Duodenal mucosa (tissue), 2 donors: ENCODE results near the gene MBOAT2.

Source experiments
- H3K27ac ChIP-seq: one replicate; pipeline ENCODE4 v1.7.0; 2013; ENCODE audit warnings: low read depth, low read length
- H3K27me3 ChIP-seq, 2 donors: one replicate each; pipeline ENCODE4 v1.7.0; 2013; ENCODE audit warnings: low read length in 2 of 2, control low read depth in 1 of 2; ENCODE audit not compliant: insufficient read depth in 2 of 2, control insufficient read depth in 1 of 2
- H3K36me3 ChIP-seq, 2 donors: one replicate each; pipeline ENCODE4 v1.7.0; 2013; ENCODE audit warnings: low read length in 2 of 2, control low read depth in 1 of 2; ENCODE audit not compliant: insufficient read depth in 2 of 2, control insufficient read depth in 1 of 2
- H3K4me1 ChIP-seq, 2 donors: one replicate each; pipeline ENCODE4 v1.7.0; 2013; ENCODE audit warnings: low read length in 2 of 2, control low read depth in 1 of 2; ENCODE audit not compliant: insufficient read depth in 2 of 2, control insufficient read depth in 1 of 2
- H3K4me3 ChIP-seq, 2 donors: one replicate each; pipeline ENCODE4 v1.7.0; 2013; ENCODE audit warnings: low read length in 2 of 2, low read depth in 1 of 2
- H3K9ac ChIP-seq, 2 donors: one replicate each; pipeline ENCODE4 v1.7.0; 2013; ENCODE audit warnings: low read length in 2 of 2, low read depth in 1 of 2
- H3K9me3 ChIP-seq, 2 donors: one replicate each; pipeline ENCODE4 v1.7.0; 2013; ENCODE audit warnings: low read length in 2 of 2, control low read depth in 1 of 2; ENCODE audit not compliant: control insufficient read depth in 1 of 2

The MBOAT2 gene

GRCh38 chr2:8965216-8965969 is 38.1 kb downstream of the MBOAT2 start:
- no peaks in the 10 kb centered on the region for H3K4me1 ChIP-seq

GRCh38 chr2:8962890-8963289 is 40.6 kb downstream of the MBOAT2 start:
- H3K27me3 ChIP-seq = no peaks in the 10 kb centered on the region
- H3K4me3 ChIP-seq = no peak overlapping the region
- no peaks in the 10 kb centered on the region for H3K36me3 ChIP-seq
- no peak overlapping the region for H3K9ac ChIP-seq
- no peak overlapping the region for H3K27ac ChIP-seq
- no peaks in the 10 kb centered on the region for H3K9me3 ChIP-seq
- no peaks in the 10 kb centered on the region for H3K4me1 ChIP-seq

More at GRCh38 chr2:8965216-8965969, 38.1 kb downstream of the MBOAT2 start:
- no peak overlapping the region for H3K4me3 ChIP-seq
- no peaks in the 10 kb centered on the region for H3K36me3 ChIP-seq
- no peak overlapping the region for H3K27ac ChIP-seq
- H3K27me3 ChIP-seq = no peaks in the 10 kb centered on the region
- H3K9ac ChIP-seq = no peak overlapping the region
- H3K9me3 ChIP-seq = no peaks in the 10 kb centered on the region

GRCh38 chr2:8957628-8958027 is 45.9 kb downstream of the MBOAT2 start:
- H3K4me3 ChIP-seq = no peak overlapping the region

DNA sequence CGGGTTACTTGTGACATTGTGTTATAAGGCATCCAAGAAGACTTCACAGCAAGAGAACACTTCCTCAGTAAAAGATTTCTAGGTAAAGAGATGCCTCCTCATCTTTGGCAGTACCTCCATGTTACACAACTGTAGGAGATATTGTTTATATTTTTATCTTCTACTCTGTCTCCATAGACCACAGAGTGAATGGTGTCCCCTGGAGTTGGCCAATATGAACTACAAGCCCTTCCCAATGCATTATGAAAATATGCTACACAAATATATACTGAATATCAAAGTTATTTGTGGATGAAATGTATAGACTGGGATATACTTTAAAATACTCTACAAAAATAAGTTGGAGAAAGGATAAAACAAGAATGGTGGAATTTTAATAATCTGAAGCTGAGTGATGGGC is 46.7 kb downstream of the MBOAT2 start:
- Histone ChIP-seq H3K9me3 (peaks cover 3 to 8% of the 10 kb centered on the region in 2 donors), H3K9ac (no peak overlapping the region), H3K4me1 (no peaks in the 10 kb centered on the region), H3K4me3 (no peak overlapping the region), H3K27ac (no peak overlapping the region), H3K36me3 (no peaks in the 10 kb centered on the region), H3K27me3 (no peaks in the 10 kb centered on the region)

More at GRCh38 chr2:8957628-8958027, 45.9 kb downstream of the MBOAT2 start:
- no peaks in the 10 kb centered on the region for H3K4me1 ChIP-seq
- no peak overlapping the region for H3K27ac ChIP-seq
- H3K36me3 ChIP-seq = no peaks in the 10 kb centered on the region
- no peak overlapping the region for H3K9ac ChIP-seq
- no peaks in the 10 kb centered on the region for H3K27me3 ChIP-seq
- peaks cover 3 to 8% of the 10 kb centered on the region in 2 donors for H3K9me3 ChIP-seq

DNA sequence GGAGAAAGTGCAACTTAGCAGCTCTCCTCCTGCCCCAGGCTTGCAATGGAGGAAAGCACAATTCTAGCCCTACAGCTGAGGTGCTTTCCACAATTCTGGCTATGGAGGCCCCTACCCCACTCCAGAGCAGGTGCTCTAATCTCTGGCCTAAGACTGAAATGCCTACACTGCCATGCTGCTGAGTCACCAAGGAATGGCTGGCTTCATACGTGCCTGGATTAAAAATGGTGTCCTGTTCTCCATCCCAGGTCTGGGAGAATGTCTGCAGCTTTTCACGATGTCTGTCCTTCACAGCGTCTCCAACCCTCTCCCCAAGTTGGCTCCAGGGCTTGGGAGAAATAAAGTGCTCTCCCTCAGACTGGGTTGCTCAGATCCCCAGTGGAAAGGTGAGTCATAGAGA is 48.5 kb downstream of the MBOAT2 start:
- Histone ChIP-seq H3K27me3 (no peaks in the 10 kb centered on the region), H3K27ac (no peak overlapping the region), H3K4me3 (no peak overlapping the region), H3K9me3 (peaks cover 3 to 8% of the 10 kb centered on the region in 2 donors), H3K36me3 (no peaks in the 10 kb centered on the region), H3K4me1 (no peaks in the 10 kb centered on the region), H3K9ac (no peak overlapping the region)

- no peaks in the 10 kb centered on the region for H3K27me3 ChIP-seq
- no peak overlapping the region for H3K27ac ChIP-seq
- no peak overlapping the region for H3K4me3 ChIP-seq
- peaks cover 3 to 8% of the 10 kb centered on the region in 2 donors for H3K9me3 ChIP-seq
- H3K4me1 ChIP-seq = no peaks in the 10 kb centered on the region
- H3K9ac ChIP-seq = no peak overlapping the region
- H3K36me3 ChIP-seq = no peaks in the 10 kb centered on the region
These were observed 50.0 kb downstream of the MBOAT2 start for GRCh38 chr2:8953525-8953924.

DNA sequence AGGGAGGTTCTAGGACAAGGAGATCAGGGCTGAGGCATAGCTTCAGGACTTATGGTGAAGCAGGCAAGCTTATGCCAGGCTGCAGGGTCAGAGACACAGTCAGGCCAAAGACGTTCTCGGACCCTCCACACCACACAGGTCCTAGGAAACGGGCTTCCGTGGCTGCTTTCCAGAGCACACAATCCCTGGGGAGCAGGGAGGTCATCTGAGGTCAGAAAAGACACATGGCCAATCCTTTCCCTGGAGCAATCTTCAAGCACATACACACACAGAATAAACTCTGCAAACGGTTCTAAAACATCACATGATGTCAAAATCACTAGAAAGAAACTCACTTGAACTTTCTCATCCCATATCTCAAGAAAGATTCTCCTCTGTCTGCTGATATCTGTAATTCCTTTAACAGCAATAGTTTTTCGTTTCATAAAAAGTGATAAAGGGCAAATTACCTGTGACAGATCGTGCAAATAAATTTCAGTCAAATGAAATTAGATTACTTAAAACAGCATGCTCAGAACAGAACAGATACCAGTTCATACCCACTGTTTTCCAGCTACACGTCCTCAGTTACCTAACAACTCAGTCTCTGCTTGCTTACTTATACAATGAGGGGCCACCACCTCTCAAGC is 63.9 kb downstream of the MBOAT2 start:
- Histone ChIP-seq H3K4me3 (no peak overlapping the region), H3K4me1 (no peaks in the 10 kb centered on the region), H3K9me3 (no peaks in the 10 kb centered on the region), H3K36me3 (no peaks in the 10 kb centered on the region), H3K9ac (no peak overlapping the region), H3K27me3 (no peaks in the 10 kb centered on the region), H3K27ac (no peak overlapping the region)

GRCh38 chr2:8938384-8938783 is 65.1 kb downstream of the MBOAT2 start:
- H3K9me3 ChIP-seq = no peaks in the 10 kb centered on the region
- H3K4me1 ChIP-seq = no peaks in the 10 kb centered on the region
- H3K36me3 ChIP-seq = no peaks in the 10 kb centered on the region
- H3K27me3 ChIP-seq = no peaks in the 10 kb centered on the region
- H3K4me3 ChIP-seq = no peak overlapping the region
- H3K9ac ChIP-seq = no peak overlapping the region
- H3K27ac ChIP-seq = no peak overlapping the region

GRCh38 chr2:8935982-8936381 is 67.5 kb downstream of the MBOAT2 start:
- no peak overlapping the region for H3K4me3 ChIP-seq
- H3K27me3 ChIP-seq = no peaks in the 10 kb centered on the region
- H3K9ac ChIP-seq = no peak overlapping the region
- H3K9me3 ChIP-seq = no peaks in the 10 kb centered on the region
- H3K27ac ChIP-seq = no peak overlapping the region
- no peaks in the 10 kb centered on the region for H3K4me1 ChIP-seq
- no peaks in the 10 kb centered on the region for H3K36me3 ChIP-seq

DNA sequence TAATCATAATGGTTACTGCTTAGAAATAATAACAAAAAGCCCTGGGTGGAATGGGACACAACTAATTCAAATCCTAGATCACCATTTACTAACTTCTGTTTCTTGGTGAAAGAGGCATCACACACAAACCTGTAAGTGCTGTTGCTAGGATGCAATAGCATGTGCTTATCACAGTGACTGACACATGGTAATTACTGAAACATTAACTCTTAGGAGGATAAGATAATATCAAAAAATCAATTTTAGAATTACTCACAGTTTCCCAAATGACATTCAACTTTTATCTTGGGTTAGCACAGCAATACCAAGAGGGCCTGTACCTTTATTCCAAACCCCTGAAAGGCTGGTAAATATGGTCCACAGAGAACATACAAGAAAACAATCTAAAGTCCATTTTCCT is 69.1 kb downstream of the MBOAT2 start:
- Histone ChIP-seq H3K4me1 (no peaks in the 10 kb centered on the region), H3K27ac (no peak overlapping the region), H3K4me3 (no peak overlapping the region), H3K27me3 (no peaks in the 10 kb centered on the region), H3K36me3 (no peaks in the 10 kb centered on the region), H3K9ac (no peak overlapping the region), H3K9me3 (no peaks in the 10 kb centered on the region)
